Stimulated activated CD4-positive, alpha-beta T cell treated with anti-CD3 and anti-CD28 coated beads, Interleukin-1b, Interleukin-23, amount 100 ng/mL, for 24 hours (primary cell): ENCODE results near the gene SPATA24.
"Not testable (repeated sequence)": the region's sequence is repeated elsewhere in the genome, so short reads cannot be mapped to it uniquely, and the experiment has no call there.

ENCODE experiments used
- DNase-seq, 4 experiments: peaks; one replicate each; pipeline ENCODE4 v3.0.0-alpha.2; 2020; ENCODE audit warnings: low read depth in 4 of 4, low spot score in 1 of 4

Gene SPATA24

GRCh38 chr5:139403787-139404483 is at the start of gene SPATA24:
SPATA24 (minus strand) TSS chr5:139404089; CDS start chr5:139404060, 29 bp downstream.
- peak; percentile 92 to 99 (median 94) for DNase-seq

- DNase-seq: no peak
These were observed 48.2 kb upstream of the SPATA24 start for GRCh38 chr5:139451878-139452660.

- DNase-seq: no peak
These were observed 47.3 kb upstream of the SPATA24 start for GRCh38 chr5:139451176-139451575.

GRCh38 chr5:139446956-139447779 is 43.3 kb upstream of the SPATA24 start:
- DNase-seq: no peak

- DNase-seq: no peak
These were observed 41.7 kb upstream of the SPATA24 start for GRCh38 chr5:139445325-139446170.

GRCh38 chr5:139443831-139444453 is 40.1 kb upstream of the SPATA24 start:
- no peak for DNase-seq

- not testable (repeated sequence) for DNase-seq
These were observed 36.5 kb upstream of the SPATA24 start for GRCh38 chr5:139440416-139440815.

GRCh38 chr5:139439013-139439903 is 35.4 kb upstream of the SPATA24 start, which contains the start of gene DNAJC18:
DNAJC18 (minus strand) TSS chr5:139439525; CDS start chr5:139439445, 80 bp downstream.
- DNase-seq: peak; percentile 73 to 90 (median 84)

GRCh38 chr5:139438707-139439012 is 34.8 kb upstream of the SPATA24 start:
- no peak for DNase-seq

- DNase-seq: no peak
These were observed 31.8 kb upstream of the SPATA24 start for GRCh38 chr5:139435676-139436075.

GRCh38 chr5:139431706-139432105 is 27.8 kb upstream of the SPATA24 start:
- DNase-seq: no peak

GRCh38 chr5:139430015-139430414 is 26.1 kb upstream of the SPATA24 start:
- DNase-seq: no peak

GRCh38 chr5:139426203-139426885 is 22.5 kb upstream of the SPATA24 start:
- no peak for DNase-seq

- no peak for DNase-seq
These were observed 21.6 kb upstream of the SPATA24 start for GRCh38 chr5:139425497-139425896.

- DNase-seq: no peak
These were observed 18.5 kb upstream of the SPATA24 start for GRCh38 chr5:139422307-139422893.

GRCh38 chr5:139419226-139420192 is 15.6 kb upstream of the SPATA24 start:
- DNase-seq: no peak

- no peak for DNase-seq
These were observed 14.9 kb upstream of the SPATA24 start for GRCh38 chr5:139418793-139419192.
